Adrenal gland (tissue), 12 donors: ENCODE data around the gene JAK2. TPM values are rescaled to one million over a fixed set of nuclear protein-coding genes. Genes with fewer than 3 reads are reported as not detected.
"Not testable (repeated sequence)": the region's sequence is repeated elsewhere in the genome, so short reads cannot be mapped to it uniquely, and the experiment has no call there.

Source experiments
- DNase-seq, 7 donors: peaks; one replicate each; pipeline ENCODE4 v3.0.0-alpha.2; 2019 to 2020
- H3K27ac ChIP-seq, 5 donors: fragments of 200-600 bp; sonication (generic) in 4 of 5; 1 replicate in 3 of 5; 2 replicates in 2 of 5; pipeline versions ENCODE4 v1.5.1 to v1.8.0; 2016 to 2020; ENCODE audit warnings: mild to moderate bottlenecking in 1 of 5
- H3K27me3 ChIP-seq: fragments of 200-600 bp; 2 replicates; pipeline ENCODE4 v1.8.0; 2021
- H3K36me3 ChIP-seq, 2 donors: fragments of 200-600 bp; replicated peaks in 1 of 2; 1 replicate in 1 of 2; 2 replicates in 1 of 2; pipeline versions ENCODE4 v1.5.1 to v1.8.0; 2018 to 2022
- H3K4me1 ChIP-seq, 2 donors: fragments of 200-600 bp; replicated peaks in 1 of 2; 1 replicate in 1 of 2; 2 replicates in 1 of 2; pipeline versions ENCODE4 v1.5.1 to v1.8.0; 2018 to 2021
- H3K4me3 ChIP-seq, 4 donors: fragments of 200-600 bp; sonication (generic) in 3 of 4; one replicate each; pipeline ENCODE4 v1.5.1; 2016 to 2018
- H3K9me3 ChIP-seq, 3 donors: fragments of 200-600 bp; sonication (generic) in 1 of 3; replicated peaks in 1 of 3; 1 replicate in 2 of 3; 2 replicates in 1 of 3; pipeline versions ENCODE4 v1.5.1 to v1.8.0; 2016 to 2021
- POLR2A ChIP-seq, 2 donors: fragments of 450-650 bp; IDR thresholded peaks; one replicate each; pipeline ENCODE4 v1.6.1; 2017; ENCODE audit warnings: antibody characterized with exemption in 2 of 2, mild to moderate bottlenecking in 2 of 2, moderate library complexity in 1 of 2
- WGBS, 4 donors: extraction: QIAGEN DNeasy Blood & Tissue Kit in 2 of 4; methylation state at CpG; one replicate each; pipeline versions ENCODE4 v1.1.5 to v1.1.7; 2013 to 2017; 5-methylcytosine and 5-hydroxymethylcytosine counted together
- intact Hi-C, 2 donors: fragments of 100-400 bp; cut with DNase I; formaldehyde crosslinking; loops; one replicate each; pipeline versions ENCODE4 v1.14.1 to v1.15.0; 2022 to 2023
- polyA plus RNA-seq, 3 donors: library from polyadenylated mRNA; stranded (reverse); fragments of 200-250 nt in 2 of 3; fragments of 350-450 nt in 1 of 3; fragmentation: Illumina TruSeq in 1 of 3; extraction: RNeasy Lipid Tissue Mini Kit (QIAGEN cat#74804) in 1 of 3; gene quantifications; one replicate each; pipeline ENCODE4 v1.2.3, GENCODE V29; 2013 to 2014
- total RNA-seq, 9 donors: library from RNA; depleted of rRNA in 4 of 9; stranded (reverse); fragments of >200 nt in 4 of 9; fragments of 120-200 nt in 1 of 9; fragmentation: NEBNext Ultra II Directional in 1 of 9; extraction: Animal tissue kit (Norgen Biotek cat#: 25700) in 1 of 9; gene quantifications; one replicate each; pipeline versions ENCODE4 v1.1.0 to v1.2.4, GENCODE V29; 2013 to 2023
- TF ChIP-seq, protein P1 (sequence below), 6 experiments: fragments of 450-650 bp in 4 of 6; fragments of 200-600 bp in 2 of 6; sonication (generic) in 1 of 6; IDR thresholded peaks; 1 replicate in 5 of 6; 2 replicates in 1 of 6; pipeline versions ENCODE4 v1.5.1 to v1.8.0; 2016 to 2021; ENCODE audit warnings: antibody characterized with exemption in 6 of 6, mild to moderate bottlenecking in 2 of 6, moderate library complexity in 1 of 6
- donor health status: healthy with polysubstance abuse.
- donor health status: Bipolar disorder and iron deficiency.
- donor health status: DM: yes; HTN: yes; CAD: no.
- donor health status: DM: no; HTN: no; CAD: no.
- donor health status: DM: no; HTN: no; CAD: no.
- donor health status: DM: yes; HTN: yes; CAD: no.

Gene JAK2
- total and polyA plus RNA-seq, 12 donors = 3.5 to 21.0 (median 12.5) TPM

DNA sequence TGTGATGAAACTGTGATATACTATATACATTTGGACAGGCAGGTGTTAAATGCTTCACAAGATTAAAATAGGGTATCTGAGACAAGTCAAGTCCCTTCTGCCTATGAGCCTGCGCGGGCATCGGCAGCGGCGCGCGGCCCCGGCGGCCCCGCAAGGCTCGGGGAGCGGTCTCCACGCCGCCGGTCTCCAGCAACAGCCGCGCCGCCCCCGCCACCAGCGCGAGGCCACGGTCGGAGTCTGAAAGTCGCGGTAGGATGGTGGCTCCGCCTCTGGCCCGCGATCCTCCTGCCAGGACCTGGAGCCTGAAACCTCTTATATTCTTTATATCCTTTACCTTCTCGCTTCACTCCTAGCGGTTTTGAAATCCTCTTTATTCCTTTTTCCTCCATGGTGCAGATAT is 100.9 kb downstream of the JAK2 start:
- Histone ChIP-seq H3K4me1 (no peaks in the 10 kb centered on the region), H3K4me3 (no peak overlapping the region), H3K36me3 (peaks cover 0 to 21% of the 10 kb centered on the region in 2 donors), H3K9me3 (no peaks in the 10 kb centered on the region), H3K27ac (no peak overlapping the region), H3K27me3 (no peaks in the 10 kb centered on the region)
- WGBS, 4 donors = 70 to 82% (median 78%) methylated on average over 9 to 30 of the region's 30 CpGs
- DNase-seq = no peak
- TF ChIP-seq POLR2A (IDR thresholded peaks at IDR 0.05) = no peak
- TF ChIP-seq, protein P1, sequence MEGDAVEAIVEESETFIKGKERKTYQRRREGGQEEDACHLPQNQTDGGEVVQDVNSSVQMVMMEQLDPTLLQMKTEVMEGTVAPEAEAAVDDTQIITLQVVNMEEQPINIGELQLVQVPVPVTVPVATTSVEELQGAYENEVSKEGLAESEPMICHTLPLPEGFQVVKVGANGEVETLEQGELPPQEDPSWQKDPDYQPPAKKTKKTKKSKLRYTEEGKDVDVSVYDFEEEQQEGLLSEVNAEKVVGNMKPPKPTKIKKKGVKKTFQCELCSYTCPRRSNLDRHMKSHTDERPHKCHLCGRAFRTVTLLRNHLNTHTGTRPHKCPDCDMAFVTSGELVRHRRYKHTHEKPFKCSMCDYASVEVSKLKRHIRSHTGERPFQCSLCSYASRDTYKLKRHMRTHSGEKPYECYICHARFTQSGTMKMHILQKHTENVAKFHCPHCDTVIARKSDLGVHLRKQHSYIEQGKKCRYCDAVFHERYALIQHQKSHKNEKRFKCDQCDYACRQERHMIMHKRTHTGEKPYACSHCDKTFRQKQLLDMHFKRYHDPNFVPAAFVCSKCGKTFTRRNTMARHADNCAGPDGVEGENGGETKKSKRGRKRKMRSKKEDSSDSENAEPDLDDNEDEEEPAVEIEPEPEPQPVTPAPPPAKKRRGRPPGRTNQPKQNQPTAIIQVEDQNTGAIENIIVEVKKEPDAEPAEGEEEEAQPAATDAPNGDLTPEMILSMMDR (IDR thresholded peaks at IDR 0.05) = no peak
- intact Hi-C loops = no loop called here

DNA sequence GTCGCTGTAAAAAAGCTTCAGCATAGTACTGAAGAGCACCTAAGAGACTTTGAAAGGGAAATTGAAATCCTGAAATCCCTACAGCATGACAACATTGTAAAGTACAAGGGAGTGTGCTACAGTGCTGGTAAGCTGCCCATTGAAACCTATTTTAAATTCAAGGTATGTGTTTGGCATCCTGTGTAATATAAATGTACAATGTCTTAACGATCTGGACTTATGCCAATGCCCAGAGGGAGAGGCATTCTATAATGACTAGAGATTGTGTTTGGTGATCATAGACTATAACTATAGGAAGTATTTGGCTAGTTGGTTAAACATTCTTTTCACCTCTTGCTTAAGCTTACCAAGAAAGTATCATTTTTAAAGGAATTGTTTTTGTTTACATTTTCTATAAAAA is 104.7 kb downstream of the JAK2 start:
- no peaks in the 10 kb centered on the region for H3K4me1 ChIP-seq
- H3K27me3 ChIP-seq = no peaks in the 10 kb centered on the region
- H3K4me3 ChIP-seq = no peak overlapping the region
- peaks cover 0 to 6% of the 10 kb centered on the region in 2 donors for H3K36me3 ChIP-seq
- 88 to 94% (median 92%) methylated on average over 2 of the region's 2 CpGs for WGBS, 4 donors
- H3K9me3 ChIP-seq = no peaks in the 10 kb centered on the region
- TF ChIP-seq POLR2A (IDR thresholded peaks at IDR 0.05) = no peak
- TF ChIP-seq, protein P1 (IDR thresholded peaks at IDR 0.05) = no peak
- intact Hi-C loops = no loop called here
- no peak for DNase-seq
- no peak overlapping the region for H3K27ac ChIP-seq

DNA sequence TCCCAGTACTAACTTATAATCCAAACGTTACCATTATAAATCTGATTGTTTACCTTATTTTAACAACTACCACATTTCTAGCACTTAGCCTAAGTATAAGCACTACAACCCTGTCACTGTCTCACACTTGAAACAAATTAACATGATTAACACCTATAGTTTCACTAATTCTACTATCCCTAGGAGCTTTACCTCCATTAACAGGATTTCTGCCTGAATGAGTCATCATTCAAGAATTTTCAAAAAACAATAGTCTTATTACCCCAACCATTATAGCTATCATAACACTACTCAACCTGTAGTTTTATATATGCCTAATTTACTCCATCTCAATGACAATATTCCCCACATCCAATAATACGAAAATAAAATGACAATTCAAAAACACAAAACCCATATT is 110.7 kb downstream of the JAK2 start:
- WGBS, 4 donors = 95 to 99% (median 97%) methylated on average over 2 of the region's 2 CpGs
- Histone ChIP-seq H3K27me3 (no peaks in the 10 kb centered on the region), H3K4me1 (no peaks in the 10 kb centered on the region), H3K36me3 (peaks cover 0 to 1% of the 10 kb centered on the region in 2 donors), H3K4me3 (no peak overlapping the region), H3K27ac (no peak overlapping the region), H3K9me3 (no peaks in the 10 kb centered on the region)
- no peak for TF ChIP-seq POLR2A (IDR thresholded peaks at IDR 0.05)
- TF ChIP-seq, protein P1 (IDR thresholded peaks at IDR 0.05) = no peak
- intact Hi-C loops = no loop called here
- no peak for DNase-seq

DNA sequence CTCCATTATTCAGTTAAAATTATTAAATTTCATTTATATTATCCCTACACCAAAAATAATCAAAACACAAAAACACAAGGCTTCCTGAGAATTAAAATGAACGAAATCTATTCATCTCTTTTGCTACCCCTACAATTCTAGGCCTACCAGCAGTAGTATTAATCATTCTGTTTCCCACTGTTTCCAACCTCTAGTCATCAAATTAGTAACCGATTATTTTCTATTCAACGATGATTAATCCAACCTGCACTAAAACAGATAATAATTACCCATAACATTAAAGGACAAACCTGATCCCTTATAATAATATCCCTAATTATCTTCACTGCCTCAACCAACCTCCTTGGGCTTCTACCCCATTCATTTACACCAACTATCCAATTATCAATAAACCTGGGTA is 114.4 kb downstream of the JAK2 start:
- Histone ChIP-seq H3K36me3 (peaks cover 0 to 16% of the 10 kb centered on the region in 2 donors), H3K27ac (no peak overlapping the region), H3K4me3 (no peak overlapping the region), H3K27me3 (no peaks in the 10 kb centered on the region), H3K9me3 (no peaks in the 10 kb centered on the region), H3K4me1 (no peaks in the 10 kb centered on the region)
- WGBS, 4 donors = 79 to 98% (median 80%) methylated on average over 3 of the region's 3 CpGs
- no peak for DNase-seq
- intact Hi-C loops = no loop called here
- no peak for TF ChIP-seq POLR2A (IDR thresholded peaks at IDR 0.05)
- TF ChIP-seq, protein P1 (IDR thresholded peaks at IDR 0.05) = no peak

DNA sequence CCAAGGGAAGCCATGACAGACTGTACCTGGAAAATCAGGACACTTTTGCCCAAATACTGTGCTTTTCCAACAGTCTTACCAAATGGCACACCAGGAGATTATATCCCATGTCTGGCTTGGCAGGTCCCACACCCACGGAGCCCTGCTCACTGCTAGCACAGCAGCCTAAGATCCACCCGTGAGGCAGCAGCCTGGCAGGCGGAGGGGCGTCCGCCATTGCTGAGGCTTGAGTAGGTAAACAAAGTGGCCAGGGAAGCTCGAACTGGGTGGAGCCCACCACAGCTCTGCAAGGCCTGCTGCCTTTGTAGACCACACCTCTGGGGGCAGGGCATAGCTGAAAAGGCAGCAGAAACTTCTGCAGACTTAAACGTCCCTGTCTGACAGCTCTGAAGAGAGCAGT is 116.1 kb downstream of the JAK2 start:
- 60 to 99% (median 91%) methylated on average over 1 to 7 of the region's 7 CpGs for WGBS, 4 donors
- DNase-seq, H3K4me3 ChIP-seq, H3K27ac ChIP-seq, H3K4me1 ChIP-seq, intact Hi-C loops, H3K9me3 ChIP-seq, H3K27me3 ChIP-seq: not testable (repeated sequence)
- peaks cover 0 to 16% of the 10 kb centered on the region in 2 donors for H3K36me3 ChIP-seq

DNA sequence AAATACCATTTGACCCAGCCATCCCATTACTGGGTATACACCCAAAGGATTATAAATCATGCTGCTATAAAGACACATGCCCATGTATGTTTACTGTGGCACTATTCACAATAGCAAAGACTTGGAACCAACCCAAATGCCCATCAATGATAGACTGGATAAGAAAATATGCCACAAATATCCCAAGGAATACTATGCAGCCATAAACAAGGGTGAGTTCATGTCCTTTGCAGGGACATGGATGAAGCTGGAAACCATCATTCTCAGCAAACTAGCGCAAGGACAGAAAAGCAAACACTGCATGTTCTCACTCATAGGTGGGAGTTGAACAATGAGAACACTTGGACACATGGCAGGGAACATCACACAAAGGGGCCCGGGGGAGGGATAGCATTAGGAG is 121.4 kb downstream of the JAK2 start:
- H3K4me3 ChIP-seq, intact Hi-C loops, H3K4me1 ChIP-seq, DNase-seq, H3K9me3 ChIP-seq, H3K27me3 ChIP-seq, H3K27ac ChIP-seq: not testable (repeated sequence)
- peaks cover 0 to 15% of the 10 kb centered on the region in 2 donors for H3K36me3 ChIP-seq
- 98 to 100% (median 100%) methylated on average over 2 of the region's 2 CpGs for whole genome bisulfite sequencing, 4 donors
